ENCODE results near the gene FOXC2.

Gene FOXC2

DNA sequence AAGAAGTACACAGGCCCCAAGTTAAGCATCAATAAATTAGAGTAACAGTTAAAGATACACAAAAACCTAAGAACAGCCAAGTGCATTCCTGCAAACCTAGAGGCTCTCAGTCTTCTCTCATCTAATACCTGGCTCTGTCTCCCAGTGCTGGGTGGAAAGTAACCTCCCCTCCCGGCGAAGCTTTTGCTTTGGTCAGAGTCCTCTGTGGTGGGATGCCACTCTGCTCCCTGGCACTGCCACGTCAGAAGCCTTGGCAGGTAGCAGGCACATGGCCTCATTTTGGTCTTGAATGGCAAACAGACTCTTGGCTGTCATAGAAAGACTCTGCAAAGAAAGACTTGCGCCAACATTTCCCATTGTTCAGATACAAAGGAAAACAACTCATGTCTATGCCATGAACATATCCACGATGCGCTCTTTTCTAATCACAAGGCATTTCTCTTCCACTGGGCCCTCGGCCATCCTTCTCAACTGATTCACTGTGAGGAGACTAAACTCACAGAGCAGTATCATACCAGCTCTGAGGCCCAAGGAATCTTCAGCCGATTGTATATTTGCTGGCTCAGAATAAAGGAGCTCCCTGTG is 32.8 kb upstream of the FOXC2 start:
- DNase-seq, result no peak

DNA sequence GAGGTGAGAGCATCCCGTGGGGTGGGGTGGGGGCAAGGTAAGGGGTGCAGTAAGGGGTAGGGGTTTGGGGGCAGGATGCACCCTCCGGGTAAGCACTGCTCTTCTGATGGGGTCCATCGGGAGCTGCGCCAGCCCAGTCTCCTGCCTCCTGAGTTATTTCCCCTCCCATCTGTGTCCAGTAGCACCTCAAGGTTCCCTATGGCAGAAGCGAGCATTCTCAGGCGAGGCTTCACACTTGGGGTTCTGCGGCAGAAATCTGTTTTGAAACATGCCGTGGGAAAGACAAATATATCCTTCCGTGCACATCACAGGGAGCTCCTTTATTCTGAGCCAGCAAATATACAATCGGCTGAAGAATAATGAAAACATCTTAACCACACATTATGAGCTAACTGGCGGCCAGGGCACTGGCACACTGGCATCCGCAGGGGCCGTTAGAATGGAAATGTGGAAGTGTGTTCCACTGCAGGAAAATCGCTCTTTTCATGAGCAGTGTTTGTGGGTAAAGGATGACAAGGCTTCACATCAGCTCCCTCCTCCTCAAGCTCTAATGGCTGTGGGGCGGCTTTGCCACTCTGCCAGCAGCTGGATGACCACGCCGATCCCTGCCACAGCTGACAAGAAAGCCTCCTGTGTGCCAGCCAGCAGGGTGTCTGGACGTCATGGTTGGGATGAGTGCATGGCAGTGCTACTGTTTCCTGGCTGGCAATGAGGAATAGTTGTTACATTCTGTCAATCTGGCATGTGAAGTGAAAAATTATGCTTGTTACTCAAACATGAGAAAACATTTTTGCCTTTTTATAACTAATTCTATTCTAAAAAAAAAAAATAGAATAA is 31.6 kb upstream of the FOXC2 start:
- DNase-seq, result no peak

DNA sequence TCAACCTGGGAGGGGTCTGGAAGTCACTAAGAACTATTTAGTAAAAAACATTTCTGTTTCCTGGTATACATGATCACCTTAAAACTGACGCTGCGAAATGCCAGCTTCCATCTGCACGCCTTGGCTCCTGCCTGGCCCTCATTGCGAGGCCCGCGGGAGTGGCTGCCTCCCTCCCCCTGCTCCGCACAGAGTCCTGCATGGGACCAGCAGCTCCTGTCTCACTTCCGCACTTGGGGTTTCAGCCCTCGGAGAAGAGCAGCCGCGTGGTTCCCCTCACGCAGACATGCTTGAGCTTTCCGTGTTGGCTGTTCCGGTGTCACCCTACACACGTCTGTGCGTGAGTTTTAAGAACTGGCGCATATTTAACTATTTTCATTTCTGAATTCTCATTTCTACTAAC is 30.0 kb upstream of the FOXC2 start:
- no peak for DNase-seq

DNA sequence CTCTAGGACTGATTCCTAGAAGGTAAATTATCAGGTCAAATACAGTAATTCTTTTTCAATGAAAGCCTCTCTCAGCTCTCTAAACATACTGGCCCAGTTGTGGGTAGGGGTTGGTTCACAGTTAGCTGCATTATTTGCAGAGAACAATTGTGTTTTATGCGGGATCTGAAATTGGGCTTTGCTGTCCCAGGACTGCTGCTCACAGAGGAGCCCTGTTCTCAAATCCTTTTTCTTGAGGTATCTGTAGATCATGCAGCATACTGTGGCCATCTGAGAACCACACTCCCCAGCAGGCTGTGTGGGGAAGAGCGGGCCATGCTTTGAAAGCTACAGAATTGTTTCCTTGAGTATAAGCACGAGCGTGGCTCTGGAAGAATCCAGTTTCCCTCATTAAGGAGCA is 29.1 kb upstream of the FOXC2 start:
- no peak for DNase-seq

DNA sequence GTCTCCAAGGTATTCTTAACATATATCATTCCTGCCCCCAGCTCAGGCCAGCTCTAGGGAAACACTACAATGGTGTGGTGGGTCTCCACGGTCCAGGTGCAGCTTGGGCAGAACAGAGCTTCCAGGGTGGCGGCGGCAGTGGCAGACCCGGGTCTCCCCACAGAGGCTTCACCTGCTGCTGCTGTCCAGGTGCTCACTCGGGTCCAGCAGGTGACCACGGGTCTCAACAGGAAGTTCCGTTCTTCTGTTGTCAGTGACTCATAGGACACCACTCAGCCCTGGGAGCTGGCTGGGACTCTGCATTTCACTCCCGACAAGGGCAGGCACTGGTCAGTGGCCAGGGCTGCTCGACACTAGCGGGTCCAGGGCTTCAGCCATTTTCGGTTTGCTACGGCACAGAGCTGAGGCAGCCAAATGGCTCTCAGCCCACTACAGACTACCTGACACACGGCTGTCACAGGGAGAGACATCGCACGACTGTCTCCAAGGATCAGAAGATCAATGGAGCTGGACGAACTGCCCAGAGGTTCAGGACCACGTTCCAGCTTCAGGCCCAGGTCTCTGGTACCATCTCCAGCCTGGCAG is 28.3 kb upstream of the FOXC2 start:
- DNase-seq, result no peak

DNA sequence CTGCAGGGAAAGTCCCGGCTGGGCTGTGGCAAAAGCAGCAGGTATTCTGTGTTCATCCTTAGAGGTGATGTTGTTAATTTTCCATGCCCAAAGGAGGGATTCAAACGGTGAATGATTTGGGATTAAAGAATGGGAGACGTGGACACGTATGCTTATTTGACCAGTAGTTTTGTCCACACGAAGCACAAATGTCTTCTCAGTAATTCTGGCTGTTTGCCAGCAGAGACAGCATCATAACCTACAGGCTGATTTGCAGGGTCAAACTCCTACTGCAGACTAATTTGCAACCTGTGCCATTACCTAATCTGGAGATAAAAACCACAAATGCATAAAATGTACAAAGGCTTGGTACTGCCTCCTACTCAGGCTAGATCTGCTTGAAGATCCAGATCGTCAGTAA is 25.7 kb upstream of the FOXC2 start:
- DNase-seq, result no peak

DNA sequence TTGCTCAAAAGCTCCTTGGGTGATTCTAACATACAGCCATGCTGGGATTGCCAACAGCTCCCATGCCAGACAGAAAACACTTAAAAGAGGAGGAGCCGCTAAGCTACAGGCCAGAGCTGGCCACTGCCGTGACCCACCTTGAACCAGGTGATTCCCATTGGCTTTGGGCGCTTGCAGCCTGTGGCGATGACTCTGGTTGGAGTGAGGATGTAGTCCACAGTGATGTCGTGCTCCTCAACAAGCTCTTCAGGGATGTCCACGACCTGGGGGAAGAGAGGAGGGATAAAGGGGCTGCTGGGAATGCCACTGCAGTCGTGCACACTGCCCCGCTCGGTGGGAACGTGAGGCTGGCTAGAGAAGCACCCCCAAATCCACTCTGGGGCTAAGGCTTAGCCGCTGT is 25.1 kb upstream of the FOXC2 start:
- no peak for DNase-seq

DNA sequence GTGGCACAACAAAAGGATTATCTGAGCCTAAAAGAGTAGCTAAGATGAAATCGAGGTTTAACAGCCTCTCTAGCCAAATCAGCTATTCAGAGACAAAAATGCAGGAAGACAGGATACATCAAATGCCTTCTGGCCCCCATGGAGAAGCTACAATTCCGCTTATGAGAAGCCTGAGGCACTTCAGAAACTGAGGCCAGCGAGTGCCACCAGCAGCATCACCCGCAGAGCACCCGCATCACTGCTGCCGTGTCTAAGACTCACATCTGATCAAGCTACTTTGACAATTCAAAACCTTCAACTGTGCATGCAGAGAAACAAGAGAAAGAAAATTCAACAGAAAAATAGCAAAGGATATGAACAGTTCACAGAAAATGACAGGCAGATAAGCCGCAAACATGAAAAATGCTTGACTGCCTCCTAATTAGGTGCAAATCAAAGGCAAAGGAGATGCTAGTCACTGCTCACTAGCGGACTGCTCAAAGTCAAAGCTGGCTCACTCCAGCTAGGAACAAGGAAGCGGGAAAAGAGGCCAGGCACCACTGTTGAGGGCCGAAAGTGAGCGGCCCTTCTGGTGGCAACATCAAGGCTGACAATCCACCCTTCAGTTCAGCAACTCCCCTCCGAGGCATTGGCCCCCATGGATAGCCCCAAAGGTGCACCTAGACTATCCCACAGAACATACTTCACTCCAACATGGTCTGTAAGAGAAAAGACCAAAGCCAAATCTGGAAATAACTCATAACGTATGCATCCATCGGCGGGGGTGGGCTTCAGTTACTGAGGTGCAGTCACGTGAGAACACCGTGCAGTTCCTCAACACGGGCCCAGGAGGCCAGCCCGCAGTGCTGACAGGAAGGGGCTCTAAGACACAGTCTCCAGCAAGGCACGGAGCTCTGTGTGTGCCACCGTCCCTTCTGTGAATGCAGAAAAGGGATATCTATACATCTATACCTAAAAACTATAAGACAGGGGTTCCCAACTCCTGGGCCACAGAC is 23.6 kb upstream of the FOXC2 start:
- no peak for DNase-seq

DNA sequence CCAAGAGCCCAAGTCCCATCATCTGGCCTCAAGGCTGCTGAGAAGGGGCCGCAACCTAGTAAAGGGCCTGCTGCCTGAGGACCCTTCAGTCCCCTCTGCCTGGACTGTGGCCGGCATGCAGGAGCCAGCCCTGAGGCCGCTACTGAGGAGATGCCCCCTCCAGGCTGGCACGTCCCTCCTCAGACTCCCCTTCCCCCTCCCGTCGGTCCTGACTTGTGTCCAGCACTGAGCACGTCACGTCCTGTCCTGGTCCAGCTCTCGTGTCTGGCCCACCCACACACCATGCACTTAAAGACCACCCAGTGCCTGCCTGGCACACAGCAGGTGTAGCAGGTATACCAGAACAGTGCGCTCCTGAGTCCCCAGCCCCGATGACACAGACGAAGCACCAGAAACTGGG is 21.1 kb upstream of the FOXC2 start:
- no peak for DNase-seq

DNA sequence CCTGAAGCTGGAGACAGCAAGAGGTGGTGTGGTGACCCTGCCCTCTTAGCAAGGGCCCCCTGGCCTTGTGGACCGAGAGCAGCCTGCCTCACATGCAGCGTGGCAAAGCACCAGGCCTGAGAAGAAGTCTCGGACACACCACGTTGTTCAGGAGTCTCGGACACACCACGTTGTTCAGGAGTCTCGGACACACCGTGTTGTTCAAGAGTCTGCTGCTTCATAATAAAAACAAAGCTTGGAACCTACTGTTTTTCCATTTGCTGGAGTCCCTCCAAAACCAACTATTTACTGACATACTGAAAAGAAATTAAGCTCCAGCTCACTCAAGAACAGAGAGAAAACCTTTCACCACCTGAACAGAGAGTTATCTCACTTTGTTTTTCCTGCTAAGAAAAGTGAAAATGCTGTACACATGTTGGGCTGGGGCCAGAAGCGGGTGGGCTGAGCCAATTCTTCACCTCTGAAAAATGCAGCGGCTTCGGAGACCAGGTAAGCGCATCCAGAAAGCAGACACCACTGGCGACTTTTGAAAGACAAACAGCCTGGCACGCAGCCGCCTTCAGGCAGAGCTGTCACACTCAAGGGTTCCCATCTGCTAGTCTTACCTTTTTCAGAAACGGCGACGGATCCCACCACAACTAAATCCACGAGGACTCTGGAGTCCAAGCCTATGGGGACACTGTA is 20.5 kb upstream of the FOXC2 start:
- no peak for DNase-seq

DNA sequence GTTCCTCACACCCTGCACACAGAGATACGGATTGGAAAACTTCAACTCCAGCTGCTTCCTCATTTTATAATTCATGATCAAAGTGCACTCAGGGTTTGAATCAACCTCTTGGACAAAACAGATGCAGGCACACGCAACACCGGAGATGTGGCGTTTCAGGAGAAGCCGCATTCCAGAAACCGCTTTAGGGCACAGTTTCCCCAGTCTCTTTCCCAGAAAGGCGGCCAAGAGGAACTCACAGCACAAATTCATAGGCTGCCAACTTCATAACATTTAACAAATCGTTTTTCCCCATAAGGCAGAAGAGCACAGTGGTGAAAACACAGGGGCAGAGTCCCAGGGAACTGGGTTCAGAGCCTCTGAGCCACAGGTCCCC is 20.0 kb upstream of the FOXC2 start:
- no peak for DNase-seq

DNA sequence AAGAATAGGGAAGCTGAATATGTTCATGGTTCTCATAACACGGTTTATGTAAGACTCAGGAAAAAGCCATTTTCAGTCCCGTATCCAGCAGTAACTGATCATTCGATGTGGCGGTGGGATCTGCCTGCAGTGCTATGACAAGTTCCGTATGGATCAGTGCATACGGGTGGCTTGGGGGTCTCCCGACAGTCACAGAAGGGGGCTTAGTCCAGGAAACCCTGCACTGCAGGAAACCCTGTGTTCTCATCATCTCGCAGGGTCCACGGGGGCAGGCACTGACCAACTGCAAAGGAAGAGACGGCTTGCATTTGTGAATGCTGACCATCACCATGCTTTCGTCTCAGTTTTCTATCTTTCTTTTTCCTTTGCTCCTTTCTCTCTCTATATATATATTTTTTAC is 19.3 kb upstream of the FOXC2 start:
- no peak for DNase-seq

DNA sequence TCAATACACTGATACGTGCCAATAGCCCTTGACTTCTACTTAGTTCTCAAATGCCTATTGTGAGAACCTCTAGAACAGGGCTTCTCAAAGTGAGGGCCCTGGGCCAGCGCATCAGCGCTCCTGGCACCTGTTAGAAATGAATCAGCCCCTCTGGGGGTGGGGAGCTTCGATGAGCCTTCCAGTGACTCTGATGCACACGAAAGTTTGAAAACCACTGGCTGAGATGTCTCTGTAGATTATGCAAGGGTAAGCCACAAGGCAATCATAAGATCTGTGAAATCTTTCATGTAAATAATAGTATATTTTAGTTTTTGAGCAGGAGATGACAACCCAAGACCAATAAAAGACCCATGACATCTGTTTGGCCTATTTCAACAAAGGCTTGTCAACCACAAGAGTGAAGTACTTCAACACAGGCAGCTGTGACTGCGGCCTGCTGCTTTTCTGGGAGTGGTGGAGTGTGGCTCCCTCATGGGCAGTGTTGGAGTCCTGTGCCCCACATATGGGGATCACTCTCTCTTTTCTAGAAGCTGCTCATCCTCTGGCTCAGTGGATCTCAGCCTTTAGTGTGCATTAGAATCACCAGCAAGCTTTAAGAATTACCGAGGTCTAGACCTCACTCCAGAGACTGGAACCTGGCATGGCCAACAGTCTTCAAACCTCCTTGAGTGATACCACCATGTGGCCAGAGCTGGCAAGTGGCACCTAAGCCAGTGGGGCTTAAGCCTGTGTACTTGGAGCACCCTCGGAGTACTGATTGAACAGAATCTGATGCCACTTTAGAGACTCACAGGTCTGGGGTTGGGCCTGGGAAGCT is 17.3 kb upstream of the FOXC2 start:
- no peak for DNase-seq

DNA sequence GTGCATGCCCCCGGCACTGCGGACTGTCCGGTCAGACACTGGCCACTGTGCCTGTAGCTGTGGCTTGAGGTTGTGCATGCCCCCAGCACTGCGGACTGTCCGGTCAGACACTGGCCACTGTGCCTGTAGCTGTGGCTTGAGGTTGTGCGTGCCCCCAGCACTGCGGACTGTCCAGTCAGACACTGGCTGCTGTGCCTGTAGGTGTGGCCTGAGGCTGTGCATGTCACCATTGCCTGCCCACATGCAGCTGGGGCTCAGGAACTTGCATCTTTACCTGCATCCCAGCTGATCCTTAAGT is 16.8 kb upstream of the FOXC2 start:
- DNase-seq, result no peak

DNA sequence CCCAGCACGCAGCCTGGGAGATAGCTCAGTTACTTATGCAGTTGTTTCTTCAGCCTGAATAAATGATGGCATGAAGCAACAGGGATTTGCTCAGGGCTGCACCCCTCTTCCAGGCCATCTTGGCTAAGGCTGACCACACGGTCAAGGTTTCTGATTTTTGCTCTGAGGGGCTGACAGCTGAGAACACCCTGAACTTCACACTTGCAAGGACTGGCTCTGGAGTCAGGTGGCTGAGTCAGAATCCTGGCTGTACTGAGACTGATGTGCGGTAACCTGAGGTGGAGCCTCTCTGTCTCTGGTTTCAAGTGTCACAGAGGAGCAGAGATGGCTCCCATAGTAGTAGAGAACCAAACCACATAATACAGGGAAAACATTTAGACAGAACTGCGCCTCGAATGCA is 16.3 kb upstream of the FOXC2 start:
- DNase-seq, result no peak

DNA sequence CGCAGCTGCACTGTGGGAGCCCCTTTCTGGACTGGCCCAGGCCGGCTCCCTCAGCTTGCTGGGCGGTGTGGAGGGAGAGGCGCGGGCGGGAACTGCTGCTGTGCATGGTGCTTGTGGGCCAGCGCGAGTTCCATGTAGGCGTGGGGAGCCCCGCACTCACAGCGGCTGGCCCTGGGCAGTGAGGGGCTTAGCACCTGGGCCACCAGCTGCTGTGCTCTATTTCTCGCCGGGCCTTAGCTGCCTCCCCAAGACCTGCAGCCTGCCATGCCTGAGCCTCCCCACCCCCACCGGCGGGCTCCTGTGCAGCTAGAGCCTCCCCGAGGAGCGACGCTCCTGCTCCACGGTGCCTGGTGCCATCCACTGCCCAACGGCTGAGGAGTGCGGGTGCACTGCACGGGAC is 13.3 kb upstream of the FOXC2 start:
- no peak for DNase-seq

DNA sequence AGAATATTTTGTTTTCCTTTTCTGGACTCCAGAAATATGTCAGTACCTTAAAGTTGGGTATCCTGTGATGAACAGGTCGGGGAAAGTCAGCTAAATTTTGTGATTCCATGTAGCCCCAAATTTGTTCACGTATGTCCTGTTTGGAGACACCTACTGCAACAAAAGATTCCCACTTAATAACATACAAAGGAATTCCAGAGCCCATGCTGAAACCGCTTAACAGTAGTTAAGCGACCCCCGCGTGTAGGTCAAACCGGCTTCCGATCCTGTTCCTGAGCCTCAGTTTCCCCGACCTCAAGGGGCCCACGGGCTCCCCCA is 12.1 kb upstream of the FOXC2 start:
- DNase-seq, result no peak

DNA sequence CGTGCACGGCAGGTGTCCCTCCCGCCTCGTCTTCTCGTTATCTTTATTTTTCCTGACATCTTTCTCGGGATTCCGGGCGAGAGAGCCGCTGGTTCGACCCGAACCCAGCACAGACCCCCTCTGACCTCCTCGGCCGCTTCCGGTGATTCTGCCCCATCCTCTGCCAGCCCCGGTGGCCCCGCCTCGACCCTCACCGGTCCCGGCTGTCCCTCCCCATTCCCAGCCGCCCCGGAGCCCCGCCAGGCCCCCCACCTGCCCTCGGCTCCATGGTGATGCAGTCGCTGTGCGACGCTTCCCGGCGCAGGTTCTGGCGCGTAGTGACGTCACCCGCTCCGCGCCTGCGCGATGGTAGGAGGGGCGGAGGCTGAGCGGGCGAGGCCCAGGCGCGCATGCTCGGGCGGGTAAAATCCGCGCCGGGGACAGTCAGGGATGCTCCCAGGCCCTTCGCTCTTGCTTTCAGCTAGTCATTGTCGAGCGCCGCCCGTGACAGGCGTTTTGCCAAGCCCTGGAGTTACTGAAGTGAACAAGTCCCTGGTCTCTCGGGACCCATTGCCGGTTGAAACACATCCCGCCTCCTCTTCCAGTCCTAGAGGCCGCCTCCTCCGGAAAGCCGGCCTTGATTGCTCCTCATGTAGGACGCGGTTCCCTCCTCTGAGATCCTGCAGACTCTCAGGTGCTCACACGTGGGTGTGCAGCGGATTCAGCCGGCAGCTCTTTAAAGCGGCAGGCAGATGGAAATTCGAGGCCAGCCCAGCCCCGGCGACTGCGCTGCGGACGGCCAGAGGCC is 11.5 kb upstream of the FOXC2 start, which contains the start of gene MTHFSD:
Gene MTHFSD, minus strand, starts transcription at position 319 of the 787 bp plus-strand sequence. Its CDS starts 51 bp downstream, at position 268.
- DNase-seq, result peak; percentile 58

DNA sequence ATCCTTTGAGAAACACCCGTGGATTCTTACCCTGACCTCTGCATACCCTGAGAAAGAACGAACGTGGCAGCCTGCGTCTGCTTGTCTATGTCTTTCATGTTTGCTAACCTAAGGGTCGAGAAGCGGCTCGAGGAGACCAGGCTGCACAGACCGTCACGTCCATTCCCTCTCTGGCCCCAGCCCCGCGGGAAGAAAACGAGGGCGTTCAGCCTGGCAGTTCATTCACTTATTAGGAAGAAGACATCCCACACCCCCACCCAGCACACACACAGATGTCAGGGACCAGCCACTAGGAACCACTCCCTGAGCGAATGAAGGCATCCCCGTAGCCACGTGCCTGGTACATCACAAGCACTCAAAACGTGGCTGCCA is 10.9 kb upstream of the FOXC2 start:
- no peak for DNase-seq

DNA sequence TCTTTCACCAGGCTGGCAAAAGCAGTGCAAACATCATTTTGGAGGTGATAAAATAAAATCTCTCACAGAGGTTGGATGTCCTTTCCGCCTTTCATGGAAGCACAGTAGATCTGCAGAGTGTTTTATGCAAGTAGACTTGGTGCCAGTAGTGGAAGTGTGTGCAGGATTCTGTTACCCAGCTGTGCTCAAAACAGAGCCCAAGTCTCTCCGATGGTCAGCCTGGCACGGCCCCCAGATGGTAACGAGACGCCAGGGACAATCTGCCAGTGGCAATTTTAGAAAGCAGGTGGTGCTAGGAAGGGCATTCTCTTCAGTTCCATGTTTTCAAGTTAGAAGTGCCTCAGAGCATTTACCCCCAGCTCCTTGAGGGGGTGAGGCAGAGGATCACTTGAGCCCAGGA is 10.1 kb upstream of the FOXC2 start:
- no peak for DNase-seq

DNA sequence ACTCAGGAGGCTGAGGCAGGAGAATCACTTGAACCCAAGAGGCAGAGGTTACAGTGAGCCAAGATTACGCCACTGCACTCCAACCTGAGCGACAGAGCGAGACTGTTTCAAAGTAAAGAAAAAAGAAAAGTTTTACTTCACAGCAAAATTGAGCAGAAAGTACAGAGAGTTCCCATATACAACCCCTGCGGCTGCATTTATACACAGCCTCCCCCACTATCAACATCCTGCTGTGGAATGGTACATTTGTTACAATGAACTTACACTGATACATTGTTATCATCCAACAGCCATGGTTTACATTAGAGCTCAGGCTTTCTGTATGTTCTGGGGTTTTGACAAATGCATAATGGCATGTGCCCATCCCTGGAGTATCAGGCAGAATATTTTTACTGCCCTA is 9.0 kb upstream of the FOXC2 start:
- no peak for DNase-seq

All from NCI-H1105 treated with DMSO at 0.1 percent for 48 hours (cell line).